Fibroblast of lung (primary cell): ENCODE measurements around the gene C4orf17.

Experiments used
- EZH2 ChIP-seq: IDR thresholded peaks from 2 replicates; pipeline ENCODE4 v1.5.1; 2012; ENCODE audit warnings: low read length, control low read depth, mild to moderate bottlenecking; ENCODE audit errors: missing control alignments
- TF ChIP-seq, protein P1 (sequence below), 2 donors: IDR thresholded peaks in 1 of 2; conservative IDR thresholded peaks in 1 of 2; 1 replicate in 1 of 2; 2 replicates in 1 of 2; pipeline ENCODE4 v1.5.1; 2011 to 2012; ENCODE audit warnings: low read length in 2 of 2, control low read depth in 1 of 2, inconsistent platforms in 1 of 2, low read depth in 1 of 2, mild to moderate bottlenecking in 1 of 2

DNA sequence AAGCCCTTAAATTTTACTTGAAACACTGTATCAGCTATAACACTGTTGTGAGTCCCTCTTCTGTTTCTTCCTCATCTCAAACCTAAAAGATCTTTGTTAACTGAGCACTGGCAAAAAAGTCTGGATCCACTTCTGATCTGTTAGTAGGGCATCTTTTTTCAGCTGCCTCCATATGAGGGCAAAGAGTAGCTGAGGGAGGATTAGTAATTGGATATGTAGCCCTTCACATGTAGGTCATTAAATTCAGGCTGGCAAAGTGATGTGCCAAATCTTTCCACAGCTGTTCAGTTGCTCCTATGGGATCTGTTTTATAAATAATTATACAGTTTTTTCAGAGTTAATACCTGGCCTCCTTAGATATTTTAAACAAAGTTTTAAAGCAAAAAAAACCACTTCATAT, 54.1 kb downstream of the C4orf17 start:
- TF ChIP-seq, protein P1, sequence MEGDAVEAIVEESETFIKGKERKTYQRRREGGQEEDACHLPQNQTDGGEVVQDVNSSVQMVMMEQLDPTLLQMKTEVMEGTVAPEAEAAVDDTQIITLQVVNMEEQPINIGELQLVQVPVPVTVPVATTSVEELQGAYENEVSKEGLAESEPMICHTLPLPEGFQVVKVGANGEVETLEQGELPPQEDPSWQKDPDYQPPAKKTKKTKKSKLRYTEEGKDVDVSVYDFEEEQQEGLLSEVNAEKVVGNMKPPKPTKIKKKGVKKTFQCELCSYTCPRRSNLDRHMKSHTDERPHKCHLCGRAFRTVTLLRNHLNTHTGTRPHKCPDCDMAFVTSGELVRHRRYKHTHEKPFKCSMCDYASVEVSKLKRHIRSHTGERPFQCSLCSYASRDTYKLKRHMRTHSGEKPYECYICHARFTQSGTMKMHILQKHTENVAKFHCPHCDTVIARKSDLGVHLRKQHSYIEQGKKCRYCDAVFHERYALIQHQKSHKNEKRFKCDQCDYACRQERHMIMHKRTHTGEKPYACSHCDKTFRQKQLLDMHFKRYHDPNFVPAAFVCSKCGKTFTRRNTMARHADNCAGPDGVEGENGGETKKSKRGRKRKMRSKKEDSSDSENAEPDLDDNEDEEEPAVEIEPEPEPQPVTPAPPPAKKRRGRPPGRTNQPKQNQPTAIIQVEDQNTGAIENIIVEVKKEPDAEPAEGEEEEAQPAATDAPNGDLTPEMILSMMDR (conservative IDR thresholded peaks at IDR 0.05 in 1 of 2, IDR thresholded peaks at IDR 0.05 in 1 of 2; ENCODE audit: low read depth in 1 of 2, low read length in 2 of 2), result no peak
- TF ChIP-seq EZH2, result no peak
